H1 (cell line): ENCODE data around the gene ABCA13. TPM values are rescaled to one million over a fixed set of nuclear protein-coding genes. Genes with fewer than 3 reads are reported as not detected.

Experiments used
- CTCF ChIA-PET: fragments of 300-600 bp; sonication (Branson Sonifier 250); formaldehyde crosslinking; loops from one replicate; lab custom pipeline; 2021; ENCODE audit not compliant: partially characterized antibody; lab: Charles Lee
- POLR2A ChIA-PET: fragments of 300-600 bp; sonication (Branson Sonifier 250); formaldehyde crosslinking; loops from one replicate; lab custom pipeline; 2021; ENCODE audit warnings: inconsistent platforms; ENCODE audit not compliant: partially characterized antibody; lab: Charles Lee
- DNase-seq, 2 experiments: peaks; one replicate each; pipeline versions ENCODE4 v3.0.0 to v3.0.0-alpha.2; 2010 to 2022; ENCODE audit warnings: low spot score in 2 of 2, low read depth in 1 of 2, mixed read lengths in 1 of 2
- FAIRE-seq: peaks from 2 replicates; lab custom pipeline; 2011; peaks lifted over from hg19 to GRCh38; lab: Jason Lieb, UNC
- H2AFZ ChIP-seq: 2 replicates; pipeline ENCODE4 v1.8.1; 2012; ENCODE audit warnings: low read length, inconsistent platforms
- H2AK5ac ChIP-seq: 2 replicates; pipeline ENCODE4 v1.6.1; 2013; ENCODE audit warnings: low read depth, low read length
- H2BK120ac ChIP-seq: replicated peaks from 2 replicates; pipeline ENCODE3; 2013; ENCODE audit warnings: low read depth, low read length, inconsistent platforms
- H2BK12ac ChIP-seq: 2 replicates; pipeline ENCODE4 v1.6.1; 2013; ENCODE audit warnings: low read depth, low read length
- H2BK15ac ChIP-seq: 2 replicates; pipeline ENCODE4 v1.6.1; 2013; ENCODE audit warnings: low read length
- H2BK20ac ChIP-seq: 2 replicates; pipeline ENCODE4 v1.6.1; 2013; ENCODE audit warnings: low read length
- H2BK5ac ChIP-seq: 2 replicates; pipeline ENCODE4 v1.6.1; 2013; ENCODE audit warnings: low read depth, low read length
- H3K14ac ChIP-seq: 2 replicates; pipeline ENCODE4 v1.6.1; 2013; ENCODE audit warnings: inconsistent platforms; ENCODE audit not compliant: insufficient read length
- H3K18ac ChIP-seq: 2 replicates; pipeline ENCODE4 v1.6.1; 2013; ENCODE audit warnings: low read length; ENCODE audit errors: extremely low read depth
- H3K23ac ChIP-seq: 2 replicates; pipeline ENCODE4 v1.6.1; 2013; ENCODE audit warnings: inconsistent platforms; ENCODE audit not compliant: insufficient read length
- H3K23me2 ChIP-seq: 2 replicates; pipeline ENCODE4 v1.6.1; 2013; ENCODE audit warnings: low read depth, low read length
- H3K27ac ChIP-seq: 2 replicates; pipeline ENCODE4 v1.6.1; 2011; ENCODE audit warnings: low read depth, low read length, inconsistent platforms
- H3K27me3 ChIP-seq, 4 experiments: replicated peaks in 1 of 4; 1 replicate in 1 of 4; 2 replicates in 3 of 4; pipeline versions ENCODE4 v1.6.1 to v1.8.1; 2011 to 2013; ENCODE audit warnings: low read length in 3 of 4, mild to moderate bottlenecking in 3 of 4, inconsistent platforms in 2 of 4, mixed read lengths in 2 of 4, moderate library complexity in 1 of 4; ENCODE audit not compliant: control insufficient read depth in 3 of 4, insufficient read depth in 3 of 4; ENCODE audit errors: extremely low read depth in 1 of 4
- H3K36me3 ChIP-seq, 4 experiments: 2 replicates each; pipeline versions ENCODE4 v1.6.1 to v1.8.1; 2011 to 2013; ENCODE audit warnings: mild to moderate bottlenecking in 4 of 4, low read length in 3 of 4, moderate library complexity in 2 of 4, control low read depth in 1 of 4, inconsistent platforms in 1 of 4; ENCODE audit not compliant: insufficient read depth in 4 of 4, control insufficient read depth in 2 of 4
- H3K4ac ChIP-seq: replicated peaks from 2 replicates; pipeline ENCODE3; 2013; ENCODE audit warnings: low read length, low read depth, mixed read lengths, inconsistent platforms; ENCODE audit not compliant: insufficient read length
- H3K4me1 ChIP-seq, 4 experiments: replicated peaks in 1 of 4; 1 replicate in 1 of 4; 2 replicates in 3 of 4; pipeline versions ENCODE4 v1.6.1 to v1.8.1; 2011 to 2013; ENCODE audit warnings: low read length in 3 of 4, inconsistent platforms in 2 of 4, mixed read lengths in 1 of 4; ENCODE audit not compliant: insufficient read depth in 4 of 4, control insufficient read depth in 3 of 4
- H3K4me2 ChIP-seq, 2 experiments: 2 replicates each; pipeline versions ENCODE4 v1.6.1 to v1.8.1; 2011 to 2013; ENCODE audit warnings: low read depth in 2 of 2, low read length in 2 of 2, control low read depth in 1 of 2, inconsistent platforms in 1 of 2, mild to moderate bottlenecking in 1 of 2; ENCODE audit not compliant: insufficient read depth in 1 of 2
- H3K4me3 ChIP-seq, 4 experiments: fragments of 200-600, 300-600 bp in 1 of 4; sonication (generic), shearing (Covaris generic), sonication (Bioruptor Twin) in 1 of 4; 2 replicates each; pipeline versions ENCODE4 v1.5.1 to v1.8.1; 2011 to 2016; ENCODE audit warnings: low read length in 4 of 4, low read depth in 3 of 4, control low read depth in 2 of 4, inconsistent platforms in 2 of 4, mild to moderate bottlenecking in 2 of 4, mixed read lengths in 1 of 4, moderate library complexity in 1 of 4; ENCODE audit not compliant: insufficient read depth in 2 of 4; ENCODE audit errors: extremely low read depth in 1 of 4
- H3K56ac ChIP-seq: replicated peaks from 2 replicates; pipeline ENCODE3; 2013; ENCODE audit warnings: low read depth, mild to moderate bottlenecking, mixed read lengths, low read length, inconsistent platforms; ENCODE audit not compliant: insufficient read length
- H3K79me1 ChIP-seq: 2 replicates; pipeline ENCODE4 v1.6.1; 2013; ENCODE audit warnings: low read depth, low read length, control low read depth
- H3K79me2 ChIP-seq, 2 experiments: 2 replicates each; pipeline versions ENCODE4 v1.6.1 to v1.8.1; 2012 to 2013; ENCODE audit warnings: low read length in 2 of 2, mild to moderate bottlenecking in 2 of 2, inconsistent platforms in 1 of 2; ENCODE audit not compliant: insufficient read depth in 2 of 2, control insufficient read depth in 1 of 2
- H3K9ac ChIP-seq, 4 experiments: replicated peaks in 1 of 4; 1 replicate in 1 of 4; 2 replicates in 3 of 4; pipeline versions ENCODE4 v1.6.1 to v1.8.1; 2011 to 2013; ENCODE audit warnings: low read depth in 3 of 4, low read length in 3 of 4, control low read depth in 2 of 4, mild to moderate bottlenecking in 2 of 4, moderate library complexity in 2 of 4, inconsistent platforms in 1 of 4; ENCODE audit errors: extremely low read depth in 1 of 4
- H3K9me3 ChIP-seq, 2 experiments: 2 replicates each; pipeline versions ENCODE4 v1.6.1 to v1.8.1; 2012 to 2013; ENCODE audit warnings: mild to moderate bottlenecking in 2 of 2, moderate library complexity in 2 of 2, control low read depth in 1 of 2, inconsistent platforms in 1 of 2, low read depth in 1 of 2, low read length in 1 of 2, mixed read lengths in 1 of 2; ENCODE audit not compliant: insufficient read depth in 2 of 2
- H4K20me1 ChIP-seq, 2 experiments: replicated peaks in 1 of 2; 2 replicates each; pipeline versions ENCODE3 to v1.8.1; 2011 to 2013; ENCODE audit warnings: inconsistent platforms in 2 of 2, low read length in 2 of 2, mild to moderate bottlenecking in 1 of 2; ENCODE audit not compliant: insufficient read depth in 2 of 2, control insufficient read depth in 1 of 2
- H4K5ac ChIP-seq: 2 replicates; pipeline ENCODE4 v1.6.1; 2013; ENCODE audit warnings: low read length, low read depth, mixed read lengths, inconsistent platforms; ENCODE audit not compliant: insufficient read length
- H4K8ac ChIP-seq: 2 replicates; pipeline ENCODE4 v1.8.0; 2013; ENCODE audit warnings: mild to moderate bottlenecking, moderate library complexity, low read length, inconsistent platforms; ENCODE audit not compliant: insufficient read depth; ENCODE audit errors: extremely low read depth
- H4K91ac ChIP-seq: replicated peaks from 2 replicates; pipeline ENCODE3; 2013; ENCODE audit warnings: low read length, mixed read lengths, inconsistent platforms; ENCODE audit not compliant: insufficient read length
- CBX5 ChIP-seq: fragments of 300-800, 300-1000 bp; sonication (generic); IDR thresholded peaks from 2 replicates; pipeline ENCODE4 v1.7.1; 2016; ENCODE audit warnings: antibody characterized with exemption, low read length, low read depth
- GABPA ChIP-seq: IDR thresholded peaks from 2 replicates; pipeline ENCODE4 v1.6.1; 2011; ENCODE audit warnings: mild to moderate bottlenecking, low read length, moderate library complexity, borderline replicate concordance; ENCODE audit not compliant: insufficient read depth
- JUND ChIP-seq: IDR thresholded peaks from 2 replicates; pipeline ENCODE4 v1.6.1; 2011; ENCODE audit warnings: mild to moderate bottlenecking, improper control_type of control experiment, low read length
- KDM1A ChIP-seq: fragments of 200-600, 300-600 bp; sonication (generic); IDR thresholded peaks from 2 replicates; pipeline ENCODE4 v1.7.1; 2016; ENCODE audit warnings: mild to moderate bottlenecking, low read length, borderline replicate concordance
- MAFK ChIP-seq: IDR thresholded peaks from 2 replicates; pipeline ENCODE4 v1.6.1; 2012; ENCODE audit warnings: low read depth, mild to moderate bottlenecking, improper control_type of control experiment, low read length
- NANOG ChIP-seq: IDR thresholded peaks from 2 replicates; pipeline ENCODE4 v1.6.1; 2011; ENCODE audit warnings: low read length, low read depth, mild to moderate bottlenecking, inconsistent platforms; ENCODE audit not compliant: insufficient read depth, poor library complexity, severe bottlenecking
- NRF1 ChIP-seq: IDR thresholded peaks from 2 replicates; pipeline ENCODE4 v1.6.1; 2011; ENCODE audit warnings: mild to moderate bottlenecking, low read depth, low read length, improper control_type of control experiment
- RAD21 ChIP-seq, 2 experiments: IDR thresholded peaks in 1 of 2; conservative IDR thresholded peaks in 1 of 2; 2 replicates each; pipeline ENCODE4 v1.6.1; 2011; ENCODE audit warnings: low read depth in 2 of 2, low read length in 2 of 2, improper control_type of control experiment in 1 of 2, inconsistent platforms in 1 of 2, mild to moderate bottlenecking in 1 of 2, moderate library complexity in 1 of 2
- RFX5 ChIP-seq: IDR thresholded peaks from 2 replicates; pipeline ENCODE4 v1.6.1; 2011; ENCODE audit warnings: low read depth, low read length, improper control_type of control experiment, borderline replicate concordance
- SAP30 ChIP-seq: fragments of 300-600 bp; sonication (generic); IDR thresholded peaks from 2 replicates; pipeline ENCODE4 v1.7.1; 2012; ENCODE audit warnings: low read length, moderate library complexity, mild to moderate bottlenecking, inconsistent platforms; ENCODE audit not compliant: insufficient read depth, insufficient replicate concordance
- ZNF274 ChIP-seq: IDR thresholded peaks from 2 replicates; pipeline ENCODE4 v1.7.0; 2012; ENCODE audit warnings: low read length, borderline replicate concordance; ENCODE audit errors: extremely low read depth
- WGBS, 2 experiments: shearing (Covaris generic) in 1 of 2; methylation state at CpG; one replicate each; pipeline versions ENCODE4 v1.1.6 to v1.1.7; 2013 to 2015; ENCODE audit warnings: low lambda C conversion rate in 2 of 2, mixed read lengths in 2 of 2, inconsistent platforms in 1 of 2, low coverage in 1 of 2, missing lambda C conversion rate in 1 of 2; ENCODE audit not compliant: insufficient replicate concordance in 2 of 2, insufficient coverage in 1 of 2, insufficient read length in 1 of 2; ENCODE audit errors: extremely low coverage in 1 of 2, missing lambda C conversion rate in 1 of 2; 5-methylcytosine and 5-hydroxymethylcytosine counted together
- polyA plus RNA-seq, 7 experiments: library from polyadenylated mRNA; depleted of rRNA in 3 of 7; stranded (reverse) in 5 of 7; unstranded in 2 of 7; fragments of >200 nt in 5 of 7; fragments of 200-250 nt in 2 of 7; gene quantifications; 1 replicate in 5 of 7; 2 replicates in 1 of 7; 4 replicates in 1 of 7; pipeline versions ENCODE4 v1.2.1 to v1.2.3, GENCODE V29; 2011 to 2013; ENCODE audit warnings: missing spikeins in 2 of 7, mixed read lengths in 2 of 7
- total RNA-seq: library from RNA; stranded (reverse); fragmentation: NEBNext Ultra II Directional; extraction: Animal tissue kit (Norgen Biotek cat#: 25700); gene quantifications from 2 replicates; pipeline ENCODE4 v1.2.1, GENCODE V29; 2021
- TF ChIP-seq, protein P1 (sequence below): IDR thresholded peaks from 2 replicates; pipeline ENCODE4 v1.6.1; 2012; ENCODE audit warnings: low read length, inconsistent platforms

ABCA13 gene
- total and polyA plus RNA-seq, 2 of the 8 experiments (the other 6 are each of a cell fraction or from before 2014, with no cell fraction given), result 0.07 to 0.09 TPM

DNA sequence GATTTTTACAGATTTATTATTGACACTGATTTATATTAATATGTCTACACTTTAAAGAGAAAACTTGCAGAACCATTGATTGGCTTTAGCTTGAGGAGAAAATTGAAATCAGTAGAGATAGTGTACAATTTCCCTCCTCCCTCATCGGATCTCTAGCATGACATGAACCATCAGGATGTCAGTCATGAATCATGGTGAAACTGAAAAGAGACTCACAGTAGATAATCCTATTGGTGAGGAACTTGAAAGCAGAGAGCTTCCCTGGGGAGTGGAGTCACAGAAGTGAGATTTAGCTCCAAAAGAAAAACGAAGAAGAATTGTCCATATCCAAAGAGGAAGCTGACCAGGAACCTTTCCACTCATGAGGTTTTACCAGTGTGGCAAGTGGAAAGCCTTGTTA is 346.8 kb downstream of the ABCA13 start:
- H2BK20ac ChIP-seq, result no peak overlapping the region
- H2BK15ac ChIP-seq, result no peak overlapping the region
- no peak overlapping the region for H4K5ac ChIP-seq
- FAIRE-seq, result no peak
- H4K20me1 ChIP-seq, result no peaks in the 10 kb centered on the region
- H2AFZ ChIP-seq, result no peak overlapping the region
- no peak overlapping the region for H3K4me2 ChIP-seq
- no peaks in the 10 kb centered on the region for H3K23me2 ChIP-seq
- ChIA-PET POLR2A (no interaction called here), CTCF (interaction anchor here (1.2 kb wide), 1 partner anchor 11 kb away, joined by 3 read pairs; no protein-coding TSS in a partner anchor)
- H3K27ac ChIP-seq, result no peak overlapping the region
- H3K18ac ChIP-seq, result no peak overlapping the region
- H2BK12ac ChIP-seq, result no peak overlapping the region
- no peak overlapping the region for H3K14ac ChIP-seq
- no peaks in the 10 kb centered on the region for H3K9me3 ChIP-seq
- H3K9ac ChIP-seq, result no peak overlapping the region
- H3K4me1 ChIP-seq, result peaks cover 0 to under 1% (median 0%) of the 10 kb centered on the region in 4 experiments; a peak in 2 of 7 replicates
- H3K4me3 ChIP-seq, result no peak overlapping the region
- no peak for DNase-seq
- 94% methylated on average over 2 of the region's 2 CpGs; no CpG with 5 or more reads in 1 of the 2 experiments for WGBS, 2 experiments
- no peaks in the 10 kb centered on the region for H3K79me1 ChIP-seq
- H3K4ac ChIP-seq, result no peak overlapping the region
- no peak overlapping the region for H4K8ac ChIP-seq
- H3K36me3 ChIP-seq, result no peaks in the 10 kb centered on the region
- no peak overlapping the region for H2AK5ac ChIP-seq
- H2BK5ac ChIP-seq, result no peak overlapping the region
- no peak overlapping the region for H4K91ac ChIP-seq
- H3K56ac ChIP-seq, result no peak overlapping the region
- H3K27me3 ChIP-seq, result no peaks in the 10 kb centered on the region
- no peak overlapping the region for H2BK120ac ChIP-seq
- no peaks in the 10 kb centered on the region for H3K79me2 ChIP-seq
- no peak overlapping the region for H3K23ac ChIP-seq
- TF ChIP-seq MAFK, result no peak
- no peak for TF ChIP-seq NRF1
- TF ChIP-seq NANOG, result no peak
- no peak for TF ChIP-seq JUND
- TF ChIP-seq, protein P1, sequence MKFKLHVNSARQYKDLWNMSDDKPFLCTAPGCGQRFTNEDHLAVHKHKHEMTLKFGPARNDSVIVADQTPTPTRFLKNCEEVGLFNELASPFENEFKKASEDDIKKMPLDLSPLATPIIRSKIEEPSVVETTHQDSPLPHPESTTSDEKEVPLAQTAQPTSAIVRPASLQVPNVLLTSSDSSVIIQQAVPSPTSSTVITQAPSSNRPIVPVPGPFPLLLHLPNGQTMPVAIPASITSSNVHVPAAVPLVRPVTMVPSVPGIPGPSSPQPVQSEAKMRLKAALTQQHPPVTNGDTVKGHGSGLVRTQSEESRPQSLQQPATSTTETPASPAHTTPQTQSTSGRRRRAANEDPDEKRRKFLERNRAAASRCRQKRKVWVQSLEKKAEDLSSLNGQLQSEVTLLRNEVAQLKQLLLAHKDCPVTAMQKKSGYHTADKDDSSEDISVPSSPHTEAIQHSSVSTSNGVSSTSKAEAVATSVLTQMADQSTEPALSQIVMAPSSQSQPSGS, result no peak
- no peak for TF ChIP-seq GABPA
- no peak for TF ChIP-seq RAD21 (IDR thresholded peaks at IDR 0.05 in 1 of 2, conservative IDR thresholded peaks at IDR 0.05 in 1 of 2; ENCODE audit: low read depth in 2 of 2, low read length in 2 of 2)
- TF ChIP-seq RFX5, result no peak
- TF ChIP-seq ZNF274, result no peak
- TF ChIP-seq KDM1A, result no peak
- TF ChIP-seq SAP30, result no peak
- no peak for TF ChIP-seq CBX5
